Thoracic aorta (tissue), 2 donors: Measurements from ENCODE around the gene RPL18A. TPM values are rescaled to one million over a fixed set of nuclear protein-coding genes. Genes with fewer than 3 reads are reported as not detected.

ENCODE experiments used
- ATAC-seq: fragments of 150-250 bp; one replicate; pipeline ENCODE4 v1.8.0; 2017; ENCODE audit warnings: low read depth; ENCODE audit not compliant: insufficient number of reproducible peaks, low FRiP score
- DNase-seq: peaks from one replicate; pipeline ENCODE4 v3.0.0-alpha.2; 2020; ENCODE audit warnings: low spot score
- H3K27ac ChIP-seq, 2 donors: fragments of 200-600 bp; sonication (generic); 1 replicate in 1 of 2; 2 replicates in 1 of 2; pipeline ENCODE4 v1.5.1; 2016; ENCODE audit warnings: mild to moderate bottlenecking in 2 of 2, moderate library complexity in 2 of 2
- H3K27me3 ChIP-seq: fragments of 200-600 bp; sonication (generic); replicated peaks from 2 replicates; pipeline ENCODE4 v1.6.0; 2016; ENCODE audit warnings: mild to moderate bottlenecking; ENCODE audit not compliant: insufficient read depth
- H3K36me3 ChIP-seq: fragments of 200-600 bp; sonication (generic); one replicate; pipeline ENCODE4 v1.5.1; 2016
- H3K4me1 ChIP-seq, 2 donors: fragments of 200-600 bp; sonication (generic); 1 replicate in 1 of 2; 2 replicates in 1 of 2; pipeline versions ENCODE4 v1.5.1 to v1.6.0; 2016; ENCODE audit warnings: low read depth in 2 of 2, mild to moderate bottlenecking in 1 of 2; ENCODE audit not compliant: control insufficient read depth in 1 of 2
- H3K4me3 ChIP-seq: fragments of 200-600 bp; sonication (generic); 2 replicates; pipeline ENCODE4 v1.5.1; 2016; ENCODE audit warnings: mild to moderate bottlenecking
- H3K9me3 ChIP-seq: fragments of 200-600 bp; sonication (generic); 2 replicates; pipeline ENCODE4 v1.5.1; 2016
- CTCF ChIP-seq: fragments of 200-600 bp; sonication (generic); IDR thresholded peaks from one replicate; pipeline ENCODE4 v1.5.1; 2019; ENCODE audit warnings: antibody characterized with exemption
- total RNA-seq, 2 donors: library from RNA; depleted of rRNA; stranded (reverse); fragments of >200 nt; gene quantifications; one replicate each; pipeline versions ENCODE4 v1.1.0 to v1.2.3, GENCODE V29; 2016

RPL18A gene
- total RNA-seq, 2 donors from 2014 or later: 718 to 766 TPM

DNA sequence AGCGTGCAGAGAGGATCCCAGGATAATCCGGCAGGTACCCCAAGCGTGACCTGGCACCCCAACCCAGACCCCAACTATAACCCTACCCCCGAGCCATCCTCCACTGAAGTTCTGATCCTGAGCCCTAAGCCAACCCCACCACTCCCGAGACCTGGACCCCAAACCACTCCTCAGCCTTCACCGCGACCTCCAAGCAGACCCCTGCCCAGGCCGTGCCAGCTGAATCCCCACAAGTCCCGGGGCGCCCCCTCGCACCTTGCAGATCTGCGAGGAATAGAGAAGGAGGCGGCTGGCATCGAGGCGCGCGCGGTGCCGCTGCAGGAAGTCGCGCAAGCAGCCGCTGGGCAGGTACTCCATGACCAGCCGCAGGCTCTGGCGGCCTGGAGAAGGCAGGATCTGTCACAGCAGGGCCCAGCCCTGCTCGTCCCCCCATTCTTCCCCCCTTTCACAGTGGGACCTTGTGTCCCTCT, 28.3 kb upstream of the RPL18A start:
- no peaks in the 10 kb centered on the region for H3K9me3 ChIP-seq
- no peaks in the 10 kb centered on the region for H3K27me3 ChIP-seq
- H3K4me3 ChIP-seq: no peak overlapping the region
- H3K27ac ChIP-seq: no peak overlapping the region
- no peaks in the 10 kb centered on the region for H3K36me3 ChIP-seq
- no peak for ATAC-seq
- H3K4me1 ChIP-seq: no peaks in the 10 kb centered on the region
- TF ChIP-seq CTCF: no peak
- no peak for DNase-seq

GRCh38 chr19:17832443-17833208, 27.1 kb upstream of the RPL18A start:
- Histone ChIP-seq H3K4me1 (no peaks in the 10 kb centered on the region), H3K4me3 (no peak overlapping the region), H3K27me3 (no peaks in the 10 kb centered on the region), H3K36me3 (no peaks in the 10 kb centered on the region), H3K27ac (no peak overlapping the region), H3K9me3 (no peaks in the 10 kb centered on the region)
- ATAC-seq (no peak), DNase-seq (no peak)
- no peak for TF ChIP-seq CTCF

GRCh38 chr19:17834350-17835181, 25.1 kb upstream of the RPL18A start:
- TF ChIP-seq CTCF: no peak
- Histone ChIP-seq H3K4me3 (no peak overlapping the region), H3K27ac (no peak overlapping the region), H3K4me1 (no peaks in the 10 kb centered on the region), H3K9me3 (no peaks in the 10 kb centered on the region), H3K27me3 (no peaks in the 10 kb centered on the region), H3K36me3 (no peaks in the 10 kb centered on the region)
- ATAC-seq (no peak), DNase-seq (no peak)

- Histone ChIP-seq H3K4me1 (no peaks in the 10 kb centered on the region), H3K9me3 (no peaks in the 10 kb centered on the region), H3K36me3 (no peaks in the 10 kb centered on the region), H3K4me3 (no peak overlapping the region), H3K27me3 (no peaks in the 10 kb centered on the region), H3K27ac (no peak overlapping the region)
- DNase-seq (no peak), ATAC-seq (no peak)
- no peak for TF ChIP-seq CTCF
These were observed 24.3 kb upstream of the RPL18A start for GRCh38 chr19:17835182-17836006.

GRCh38 chr19:17836530-17836929, 23.2 kb upstream of the RPL18A start:
- H3K9me3 ChIP-seq: no peaks in the 10 kb centered on the region
- peaks cover 0 to under 1% of the 10 kb centered on the region in 2 donors for H3K4me1 ChIP-seq
- no peak overlapping the region for H3K4me3 ChIP-seq
- no peak overlapping the region for H3K27ac ChIP-seq
- H3K27me3 ChIP-seq: no peaks in the 10 kb centered on the region
- TF ChIP-seq CTCF: no peak
- H3K36me3 ChIP-seq: no peaks in the 10 kb centered on the region
- DNase-seq (no peak), ATAC-seq (no peak)
